ENCODE data around the gene POMT1.

DNA sequence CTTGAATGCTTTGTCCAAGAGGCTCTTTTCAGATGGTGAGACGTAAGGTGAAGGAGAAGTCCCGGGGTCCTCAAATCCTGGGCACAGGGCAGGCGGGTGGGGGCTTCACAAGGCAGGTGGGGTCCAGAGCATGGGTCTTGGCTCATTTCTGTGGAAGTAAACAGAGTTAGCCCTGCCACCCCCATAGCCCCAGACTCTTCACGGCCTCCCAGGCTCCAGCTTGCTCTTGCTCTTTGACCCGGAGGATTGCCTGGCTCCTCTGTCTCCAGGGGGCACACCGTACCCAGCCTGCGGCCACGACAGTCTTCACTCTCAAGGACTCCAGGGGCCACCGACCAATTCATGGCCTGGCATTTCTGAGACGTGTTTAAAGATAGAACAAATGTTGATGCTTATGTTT lies 28.8 kb upstream of the POMT1 start:
- TF ChIP-seq, protein P1, sequence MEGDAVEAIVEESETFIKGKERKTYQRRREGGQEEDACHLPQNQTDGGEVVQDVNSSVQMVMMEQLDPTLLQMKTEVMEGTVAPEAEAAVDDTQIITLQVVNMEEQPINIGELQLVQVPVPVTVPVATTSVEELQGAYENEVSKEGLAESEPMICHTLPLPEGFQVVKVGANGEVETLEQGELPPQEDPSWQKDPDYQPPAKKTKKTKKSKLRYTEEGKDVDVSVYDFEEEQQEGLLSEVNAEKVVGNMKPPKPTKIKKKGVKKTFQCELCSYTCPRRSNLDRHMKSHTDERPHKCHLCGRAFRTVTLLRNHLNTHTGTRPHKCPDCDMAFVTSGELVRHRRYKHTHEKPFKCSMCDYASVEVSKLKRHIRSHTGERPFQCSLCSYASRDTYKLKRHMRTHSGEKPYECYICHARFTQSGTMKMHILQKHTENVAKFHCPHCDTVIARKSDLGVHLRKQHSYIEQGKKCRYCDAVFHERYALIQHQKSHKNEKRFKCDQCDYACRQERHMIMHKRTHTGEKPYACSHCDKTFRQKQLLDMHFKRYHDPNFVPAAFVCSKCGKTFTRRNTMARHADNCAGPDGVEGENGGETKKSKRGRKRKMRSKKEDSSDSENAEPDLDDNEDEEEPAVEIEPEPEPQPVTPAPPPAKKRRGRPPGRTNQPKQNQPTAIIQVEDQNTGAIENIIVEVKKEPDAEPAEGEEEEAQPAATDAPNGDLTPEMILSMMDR (IDR thresholded peaks at IDR 0.05) = no peak
- no peak for TF ChIP-seq POLR2A (IDR thresholded peaks at IDR 0.05)
- no peak for TF ChIP-seq EP300 (IDR thresholded peaks at IDR 0.05)
- TF ChIP-seq POLR2AphosphoS5 (IDR thresholded peaks at IDR 0.05) = no peak

All from suprapubic skin (tissue), 4 donors.